WTC11 (cell line): ENCODE data around the gene DNAH8.

Experiments used
- ATF3 ChIP-seq: sonication (generic); formaldehyde crosslinking; conservative IDR thresholded peaks from 2 replicates; pipeline ENCODE4 v1.8.1; 2022; ENCODE audit warnings: mild to moderate bottlenecking, missing genetic modification reagents
- CREM ChIP-seq: sonication (generic); formaldehyde crosslinking; IDR thresholded peaks from 2 replicates; pipeline ENCODE4 v1.8.1; 2022; ENCODE audit warnings: mild to moderate bottlenecking, missing genetic modification reagents, moderate library complexity
- CTCF ChIP-seq: fragments of 200-600 bp; IDR thresholded peaks from 2 replicates; pipeline ENCODE4 v1.8.0; 2022; ENCODE audit warnings: antibody characterized with exemption
- JUN ChIP-seq: sonication (generic); formaldehyde crosslinking; IDR thresholded peaks from 2 replicates; pipeline ENCODE4 v1.8.0; 2023; ENCODE audit warnings: mild to moderate bottlenecking, missing genetic modification reagents
- NR2C2 ChIP-seq: sonication (generic); formaldehyde crosslinking; IDR thresholded peaks from 2 replicates; pipeline ENCODE4 v1.8.0; 2022; ENCODE audit warnings: mild to moderate bottlenecking, missing genetic modification reagents
- TF ChIP-seq, protein P1 (sequence below): sonication (generic); formaldehyde crosslinking; IDR thresholded peaks from 2 replicates; pipeline ENCODE4 v1.8.0; 2022; ENCODE audit warnings: mild to moderate bottlenecking, missing genetic modification reagents

DNA sequence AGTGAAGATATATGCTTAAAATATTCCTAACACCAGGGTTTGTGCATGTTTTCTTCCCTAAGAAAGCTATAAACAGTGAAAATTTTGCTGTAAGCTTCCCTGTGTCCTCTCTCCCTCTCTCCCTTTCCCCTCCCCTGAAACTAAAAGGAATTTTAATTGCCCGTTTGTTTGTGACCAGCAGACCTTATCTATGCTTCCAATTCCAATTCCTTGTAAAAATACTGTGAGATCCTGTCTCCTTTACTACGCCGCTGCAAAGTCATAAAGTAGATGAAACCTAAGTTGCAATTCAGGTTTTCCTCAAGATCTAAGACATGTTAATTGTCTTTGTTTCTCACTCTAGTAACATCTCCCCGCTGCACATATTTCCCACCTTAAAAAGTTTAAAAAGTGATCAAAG lies 82.3 kb downstream of the DNAH8 start:
- TF ChIP-seq CTCF (no peak), JUN (no peak), CREM (CRISPR knock-in tag) (no peak), ATF3 (CRISPR knock-in tag) (no peak), NR2C2 (CRISPR knock-in tag) (no peak)
- TF ChIP-seq, protein P1, sequence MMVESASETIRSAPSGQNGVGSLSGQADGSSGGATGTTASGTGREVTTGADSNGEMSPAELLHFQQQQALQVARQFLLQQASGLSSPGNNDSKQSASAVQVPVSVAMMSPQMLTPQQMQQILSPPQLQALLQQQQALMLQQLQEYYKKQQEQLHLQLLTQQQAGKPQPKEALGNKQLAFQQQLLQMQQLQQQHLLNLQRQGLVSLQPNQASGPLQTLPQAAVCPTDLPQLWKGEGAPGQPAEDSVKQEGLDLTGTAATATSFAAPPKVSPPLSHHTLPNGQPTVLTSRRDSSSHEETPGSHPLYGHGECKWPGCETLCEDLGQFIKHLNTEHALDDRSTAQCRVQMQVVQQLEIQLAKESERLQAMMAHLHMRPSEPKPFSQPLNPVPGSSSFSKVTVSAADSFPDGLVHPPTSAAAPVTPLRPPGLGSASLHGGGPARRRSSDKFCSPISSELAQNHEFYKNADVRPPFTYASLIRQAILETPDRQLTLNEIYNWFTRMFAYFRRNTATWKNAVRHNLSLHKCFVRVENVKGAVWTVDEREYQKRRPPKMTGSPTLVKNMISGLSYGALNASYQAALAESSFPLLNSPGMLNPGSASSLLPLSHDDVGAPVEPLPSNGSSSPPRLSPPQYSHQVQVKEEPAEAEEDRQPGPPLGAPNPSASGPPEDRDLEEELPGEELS = no peak
